ENCODE results near the gene TEX53.

- TF ChIP-seq, protein P1, sequence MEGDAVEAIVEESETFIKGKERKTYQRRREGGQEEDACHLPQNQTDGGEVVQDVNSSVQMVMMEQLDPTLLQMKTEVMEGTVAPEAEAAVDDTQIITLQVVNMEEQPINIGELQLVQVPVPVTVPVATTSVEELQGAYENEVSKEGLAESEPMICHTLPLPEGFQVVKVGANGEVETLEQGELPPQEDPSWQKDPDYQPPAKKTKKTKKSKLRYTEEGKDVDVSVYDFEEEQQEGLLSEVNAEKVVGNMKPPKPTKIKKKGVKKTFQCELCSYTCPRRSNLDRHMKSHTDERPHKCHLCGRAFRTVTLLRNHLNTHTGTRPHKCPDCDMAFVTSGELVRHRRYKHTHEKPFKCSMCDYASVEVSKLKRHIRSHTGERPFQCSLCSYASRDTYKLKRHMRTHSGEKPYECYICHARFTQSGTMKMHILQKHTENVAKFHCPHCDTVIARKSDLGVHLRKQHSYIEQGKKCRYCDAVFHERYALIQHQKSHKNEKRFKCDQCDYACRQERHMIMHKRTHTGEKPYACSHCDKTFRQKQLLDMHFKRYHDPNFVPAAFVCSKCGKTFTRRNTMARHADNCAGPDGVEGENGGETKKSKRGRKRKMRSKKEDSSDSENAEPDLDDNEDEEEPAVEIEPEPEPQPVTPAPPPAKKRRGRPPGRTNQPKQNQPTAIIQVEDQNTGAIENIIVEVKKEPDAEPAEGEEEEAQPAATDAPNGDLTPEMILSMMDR (IDR thresholded peaks at IDR 0.05; ENCODE audit: poor library complexity), result no peak
- no peak for TF ChIP-seq EZH2 (IDR thresholded peaks at IDR 0.05; ENCODE audit: borderline replicate concordance)
Observed at GRCh38 chr9:114621561-114621960, 36.0 kb downstream of the TEX53 start.
